Measurements from ENCODE around the gene SLC8A1.

DNA sequence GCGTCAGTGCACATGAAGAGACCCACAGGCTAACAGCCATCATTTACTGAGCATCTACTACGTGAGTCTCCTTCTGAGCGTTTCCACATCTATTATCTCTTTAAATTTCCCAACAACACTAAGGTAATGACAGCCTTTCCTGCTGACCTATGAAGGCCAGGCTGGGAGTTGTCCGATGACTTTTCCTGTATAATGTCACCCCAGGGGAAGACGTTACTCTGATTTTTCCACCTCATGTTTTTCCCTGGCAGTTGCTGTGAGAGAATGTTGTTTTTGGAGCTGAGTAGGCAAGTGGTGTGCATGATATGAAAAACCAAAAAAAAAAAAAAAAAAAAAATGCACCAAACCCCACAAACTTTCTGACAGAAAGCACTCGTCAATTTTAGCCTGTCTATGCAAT is 207.6 kb downstream of the SLC8A1 start:
- TF ChIP-seq, protein P1, sequence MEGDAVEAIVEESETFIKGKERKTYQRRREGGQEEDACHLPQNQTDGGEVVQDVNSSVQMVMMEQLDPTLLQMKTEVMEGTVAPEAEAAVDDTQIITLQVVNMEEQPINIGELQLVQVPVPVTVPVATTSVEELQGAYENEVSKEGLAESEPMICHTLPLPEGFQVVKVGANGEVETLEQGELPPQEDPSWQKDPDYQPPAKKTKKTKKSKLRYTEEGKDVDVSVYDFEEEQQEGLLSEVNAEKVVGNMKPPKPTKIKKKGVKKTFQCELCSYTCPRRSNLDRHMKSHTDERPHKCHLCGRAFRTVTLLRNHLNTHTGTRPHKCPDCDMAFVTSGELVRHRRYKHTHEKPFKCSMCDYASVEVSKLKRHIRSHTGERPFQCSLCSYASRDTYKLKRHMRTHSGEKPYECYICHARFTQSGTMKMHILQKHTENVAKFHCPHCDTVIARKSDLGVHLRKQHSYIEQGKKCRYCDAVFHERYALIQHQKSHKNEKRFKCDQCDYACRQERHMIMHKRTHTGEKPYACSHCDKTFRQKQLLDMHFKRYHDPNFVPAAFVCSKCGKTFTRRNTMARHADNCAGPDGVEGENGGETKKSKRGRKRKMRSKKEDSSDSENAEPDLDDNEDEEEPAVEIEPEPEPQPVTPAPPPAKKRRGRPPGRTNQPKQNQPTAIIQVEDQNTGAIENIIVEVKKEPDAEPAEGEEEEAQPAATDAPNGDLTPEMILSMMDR (IDR thresholded peaks at IDR 0.05), result no peak
- no peak for TF ChIP-seq POLR2A (IDR thresholded peaks at IDR 0.05)

All from Peyer's patch (tissue), 4 donors.